HG03571 (cell line): Measurements from ENCODE around the gene OGDHL.

Experiments used
- ATAC-seq: cut with Tn5 transposase; IDR thresholded peaks from one replicate; pipeline ENCODE4 v1.9.1; 2021; ENCODE audit not compliant: unreplicated experiment

Gene OGDHL

GRCh38 chr10:49691588-49691987, 70.5 kb downstream of the OGDHL start:
- ATAC-seq, result no peak

DNA sequence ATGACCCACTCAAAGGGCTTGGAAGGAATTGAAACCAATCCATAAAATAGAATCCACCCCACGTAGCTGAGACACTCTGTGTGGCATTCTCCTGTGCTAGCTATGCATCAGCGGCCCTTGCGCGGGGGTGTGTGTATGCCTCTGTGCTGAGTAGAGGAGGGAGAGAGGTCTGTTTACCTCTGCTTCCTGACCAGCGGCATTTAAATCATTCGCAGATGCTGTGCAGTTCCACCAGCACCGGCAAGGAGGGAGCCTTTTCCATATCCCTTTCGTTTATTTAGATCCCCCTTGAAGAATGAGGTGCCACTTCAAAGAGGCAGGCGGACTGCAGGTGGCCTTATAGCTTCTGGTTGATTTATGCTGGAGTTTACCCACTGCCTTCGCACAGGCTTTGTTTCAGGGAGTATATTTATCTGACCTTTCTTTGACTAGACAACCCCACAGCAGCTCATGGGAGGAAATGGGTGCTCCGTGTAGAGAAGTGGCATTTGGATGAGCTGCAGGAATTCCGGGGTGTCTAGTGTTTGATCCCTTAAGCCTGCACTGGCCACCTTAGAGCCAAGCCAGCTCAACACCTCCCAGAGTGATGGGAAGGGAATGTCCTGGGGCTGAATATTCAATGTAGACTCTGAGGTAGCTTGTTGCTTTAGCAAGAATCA, 71.3 kb downstream of the OGDHL start:
- ATAC-seq, result no peak

- no peak for ATAC-seq
These were observed 72.1 kb downstream of the OGDHL start for GRCh38 chr10:49689882-49690510.

GRCh38 chr10:49688920-49689319, 73.2 kb downstream of the OGDHL start:
- ATAC-seq, result no peak

DNA sequence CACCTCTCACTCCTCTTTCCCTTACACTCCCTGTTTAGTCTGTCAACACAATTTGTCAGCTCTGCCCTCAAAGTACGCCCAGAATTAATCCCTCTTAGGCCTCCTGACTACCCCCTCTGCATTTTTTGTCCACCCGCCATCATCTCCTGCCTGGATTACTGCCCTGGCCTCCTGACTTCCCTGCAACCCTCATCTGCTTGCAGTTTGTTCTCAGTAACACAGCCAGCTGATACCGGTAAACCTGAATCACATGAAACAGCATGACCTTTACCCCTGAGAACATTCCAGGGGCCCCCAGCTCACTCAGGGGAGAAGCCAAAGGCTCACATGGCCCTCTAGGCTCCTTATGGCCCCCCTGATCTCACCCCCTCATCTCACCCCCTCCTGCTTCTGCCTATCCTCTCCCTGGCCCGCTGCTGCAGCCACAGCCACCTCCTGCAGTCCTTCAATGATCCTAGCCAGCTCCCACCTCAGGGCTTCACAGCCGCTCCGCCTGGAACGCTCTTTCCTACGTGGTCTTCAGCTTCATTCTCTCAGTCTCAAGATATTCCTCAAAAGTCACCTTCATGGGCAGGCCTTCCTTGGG, 73.8 kb downstream of the OGDHL start:
- ATAC-seq, result no peak

GRCh38 chr10:49686651-49687050, 75.5 kb downstream of the OGDHL start:
- no peak for ATAC-seq
